Fibroblast of villous mesenchyme (primary cell): ENCODE measurements around the gene BRD7. TPM values are rescaled to one million over a fixed set of nuclear protein-coding genes. Genes with fewer than 3 reads are reported as not detected.
A peak's percentile ranks its signal among the peaks of the same experiment; 100 is the strongest.
"Not testable (repeated sequence)": the region's sequence is repeated elsewhere in the genome, so short reads cannot be mapped to it uniquely, and the experiment has no call there.

ENCODE experiments used
- DNase-seq: peaks from one replicate; pipeline ENCODE4 v3.0.0-alpha.2; 2010; ENCODE audit warnings: low read depth
- H3K4me3 ChIP-seq: 2 replicates; pipeline ENCODE4 v1.5.1; 2011; ENCODE audit warnings: low read depth, mild to moderate bottlenecking, low read length
- CTCF ChIP-seq: IDR thresholded peaks from 2 replicates; pipeline ENCODE4 v1.5.1; 2012; ENCODE audit warnings: low read depth, mild to moderate bottlenecking, low read length; ENCODE audit not compliant: insufficient read depth
- total RNA-seq: library from RNA; depleted of rRNA; stranded (reverse); fragments of >200 nt; gene quantifications from 2 replicates; pipeline ENCODE4 v1.2.3, GENCODE V29; 2012

The BRD7 gene
- total RNA-seq, 1 donor, result 31.5 TPM

- no peak for DNase-seq
- H3K4me3 ChIP-seq, result no peak overlapping the region
- TF ChIP-seq CTCF, result no peak
Observed at GRCh38 chr16:50351116-50351515, 17.7 kb downstream of the BRD7 start.

- H3K4me3 ChIP-seq, DNase-seq: not testable (repeated sequence)
Observed at GRCh38 chr16:50345210-50345609, 23.6 kb downstream of the BRD7 start.

DNA sequence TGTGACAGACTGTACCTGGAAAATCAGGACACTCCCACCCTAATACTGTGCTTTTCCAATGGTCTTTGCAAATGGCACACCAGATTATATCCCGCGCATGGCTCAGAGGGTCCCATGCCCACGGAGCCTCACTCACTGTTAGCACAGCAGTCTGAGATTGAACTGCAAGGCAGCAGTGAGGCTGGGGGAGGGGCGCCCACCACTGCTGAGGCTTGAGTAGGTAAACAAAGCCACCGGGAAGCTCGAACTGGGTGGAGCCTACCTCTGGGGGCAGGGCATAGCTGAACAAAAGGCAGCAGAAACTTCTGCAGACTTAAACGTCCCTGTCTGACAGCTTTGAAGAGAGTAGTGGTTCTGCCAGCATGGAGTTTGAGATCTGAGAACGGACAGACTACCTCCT is 25.2 kb downstream of the BRD7 start:
- not testable (repeated sequence) for DNase-seq, H3K4me3 ChIP-seq

GRCh38 chr16:50340578-50340977 is 28.2 kb downstream of the BRD7 start:
- peak; percentile 91 for DNase-seq
- H3K4me3 ChIP-seq, result no peak overlapping the region
- no peak for TF ChIP-seq CTCF

DNA sequence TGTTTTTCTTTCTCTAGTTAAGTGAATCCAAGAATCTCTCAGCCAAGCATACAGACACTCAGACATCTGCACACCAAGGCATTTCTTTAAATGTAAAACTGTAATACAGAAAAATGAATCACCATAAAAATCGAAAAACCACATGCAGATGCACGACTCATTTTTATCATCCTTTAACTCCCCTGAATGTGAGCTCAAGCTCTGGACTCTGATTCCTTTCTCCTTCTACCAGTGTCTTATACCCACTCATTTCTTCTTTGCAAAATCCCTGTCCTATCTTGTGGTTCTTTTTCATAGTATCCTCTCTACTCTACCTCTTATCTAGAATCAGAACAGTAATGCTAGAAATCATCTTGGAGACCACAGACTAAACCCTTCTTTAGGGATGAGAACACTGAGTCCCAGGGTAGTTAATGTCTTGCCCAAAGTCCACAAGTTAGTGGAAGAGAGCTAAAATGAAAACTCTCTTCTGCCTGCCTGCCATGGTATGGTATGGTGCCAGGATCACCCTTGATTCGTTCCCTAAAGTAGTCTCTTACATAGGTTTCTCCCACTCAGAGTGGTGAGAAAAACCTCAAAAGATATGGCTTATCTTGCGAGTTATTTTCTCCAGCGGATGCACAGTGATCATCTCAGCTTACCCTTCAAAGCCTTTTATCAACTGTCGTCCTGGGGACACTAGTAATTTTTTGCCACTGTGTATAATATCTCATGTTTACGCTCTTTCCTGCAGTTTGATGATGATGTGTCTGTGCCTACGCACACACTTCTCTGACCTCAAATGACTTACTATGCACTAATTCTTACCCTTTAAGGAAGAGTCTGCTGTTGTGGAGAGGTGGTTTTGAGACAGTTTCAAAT is 30.2 kb downstream of the BRD7 start:
- TF ChIP-seq CTCF, result no peak
- DNase-seq, result peak; percentile 77
- no peak overlapping the region for H3K4me3 ChIP-seq

DNA sequence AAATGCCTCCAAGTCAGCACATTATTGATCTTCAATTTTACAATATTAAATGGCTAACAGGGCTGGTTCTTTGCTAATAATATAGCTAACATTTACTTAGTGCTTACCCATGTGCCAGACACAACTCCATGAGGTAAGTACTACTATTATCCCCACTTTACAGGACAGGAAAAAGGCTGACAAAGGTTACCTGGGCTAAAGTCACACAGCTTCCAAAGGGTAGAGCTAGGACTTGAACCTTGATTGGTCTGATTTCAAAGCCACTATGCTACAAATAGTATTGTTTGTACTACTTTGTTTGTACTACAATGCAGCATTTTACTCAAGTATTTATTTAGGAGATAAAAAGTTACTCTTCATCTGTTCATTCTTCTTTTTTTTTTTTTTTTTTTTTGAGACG is 31.9 kb downstream of the BRD7 start:
- no peak for TF ChIP-seq CTCF
- DNase-seq, result no peak
- H3K4me3 ChIP-seq, result no peak overlapping the region

DNA sequence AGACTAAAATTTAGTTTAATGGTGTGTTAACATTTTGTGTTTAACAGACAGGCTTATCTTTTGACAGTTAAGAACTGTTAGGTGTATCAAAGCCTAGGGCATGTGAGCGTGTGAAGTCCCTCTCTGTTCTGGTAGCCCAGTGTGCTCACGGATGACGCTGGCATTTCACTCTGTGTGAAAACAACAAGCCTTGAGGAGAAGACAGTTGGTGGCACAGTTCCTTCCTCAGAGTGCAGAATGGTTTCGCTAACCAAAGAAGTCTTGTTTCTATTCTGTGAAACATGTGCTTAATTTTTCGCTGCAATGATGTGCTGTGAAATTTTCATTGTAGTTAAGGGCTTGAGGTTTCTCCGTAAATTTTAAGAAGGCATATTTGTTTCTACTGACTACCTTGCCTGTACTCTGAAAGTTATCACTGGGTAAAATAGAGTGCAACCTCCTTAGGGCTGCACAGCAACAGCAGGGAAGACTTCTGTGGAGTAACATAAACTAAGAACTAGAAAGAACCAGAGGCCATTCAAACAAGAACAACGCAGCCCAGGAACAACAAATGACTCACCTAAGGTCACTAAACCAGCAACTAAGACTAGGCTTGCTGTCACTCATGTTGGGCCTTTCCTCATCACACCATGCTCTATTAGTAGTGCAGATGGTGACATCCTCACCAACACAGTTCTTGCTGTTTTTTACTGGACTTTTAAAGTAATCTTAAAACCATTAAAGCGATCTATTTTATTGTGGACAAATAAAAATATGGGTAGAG is 33.4 kb downstream of the BRD7 start:
- peak; percentile 38 for DNase-seq
- H3K4me3 ChIP-seq, result no peak overlapping the region
- TF ChIP-seq CTCF, result no peak
